ENCODE measurements around the gene MAGI2. TPM values are rescaled to one million over a fixed set of nuclear protein-coding genes. Genes with fewer than 3 reads are reported as not detected.

MAGI2 gene
- total RNA-seq, 1 donor from 2014 or later: 2.5 TPM

DNA sequence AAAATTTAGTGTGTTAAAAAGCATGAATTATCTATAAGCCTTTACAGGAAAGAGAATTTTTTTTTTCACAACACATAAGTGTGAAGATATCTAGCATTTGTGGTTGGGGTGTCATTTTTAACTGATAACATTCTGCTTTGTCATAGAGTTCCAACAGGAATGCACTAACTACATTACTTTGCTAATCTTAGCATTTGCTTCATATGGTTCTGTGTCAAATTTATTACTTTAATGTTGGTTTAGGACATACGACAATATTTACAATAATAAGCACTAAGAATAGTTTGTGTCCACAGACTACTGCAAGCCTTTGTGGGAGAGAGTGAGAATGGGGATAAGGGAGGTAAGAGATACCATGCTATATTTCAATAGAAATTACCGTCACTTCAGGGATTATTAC lies 40.6 kb upstream of the MAGI2 start:
- no peaks in the 10 kb centered on the region for H3K27me3 ChIP-seq (ENCODE audit: control insufficient read depth, insufficient read depth, low read length)
- TF ChIP-seq, protein P1, sequence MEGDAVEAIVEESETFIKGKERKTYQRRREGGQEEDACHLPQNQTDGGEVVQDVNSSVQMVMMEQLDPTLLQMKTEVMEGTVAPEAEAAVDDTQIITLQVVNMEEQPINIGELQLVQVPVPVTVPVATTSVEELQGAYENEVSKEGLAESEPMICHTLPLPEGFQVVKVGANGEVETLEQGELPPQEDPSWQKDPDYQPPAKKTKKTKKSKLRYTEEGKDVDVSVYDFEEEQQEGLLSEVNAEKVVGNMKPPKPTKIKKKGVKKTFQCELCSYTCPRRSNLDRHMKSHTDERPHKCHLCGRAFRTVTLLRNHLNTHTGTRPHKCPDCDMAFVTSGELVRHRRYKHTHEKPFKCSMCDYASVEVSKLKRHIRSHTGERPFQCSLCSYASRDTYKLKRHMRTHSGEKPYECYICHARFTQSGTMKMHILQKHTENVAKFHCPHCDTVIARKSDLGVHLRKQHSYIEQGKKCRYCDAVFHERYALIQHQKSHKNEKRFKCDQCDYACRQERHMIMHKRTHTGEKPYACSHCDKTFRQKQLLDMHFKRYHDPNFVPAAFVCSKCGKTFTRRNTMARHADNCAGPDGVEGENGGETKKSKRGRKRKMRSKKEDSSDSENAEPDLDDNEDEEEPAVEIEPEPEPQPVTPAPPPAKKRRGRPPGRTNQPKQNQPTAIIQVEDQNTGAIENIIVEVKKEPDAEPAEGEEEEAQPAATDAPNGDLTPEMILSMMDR (IDR thresholded peaks at IDR 0.05; ENCODE audit: insufficient read depth, low read length, poor library complexity, severe bottlenecking): no peak
- H3K36me3 ChIP-seq (ENCODE audit: control insufficient read depth, insufficient read depth, low read length): no peaks in the 10 kb centered on the region
- no peak for DNase-seq (ENCODE audit: low read depth)
- H3K4me3 ChIP-seq (ENCODE audit: low read depth, low read length): no peak overlapping the region

DNA sequence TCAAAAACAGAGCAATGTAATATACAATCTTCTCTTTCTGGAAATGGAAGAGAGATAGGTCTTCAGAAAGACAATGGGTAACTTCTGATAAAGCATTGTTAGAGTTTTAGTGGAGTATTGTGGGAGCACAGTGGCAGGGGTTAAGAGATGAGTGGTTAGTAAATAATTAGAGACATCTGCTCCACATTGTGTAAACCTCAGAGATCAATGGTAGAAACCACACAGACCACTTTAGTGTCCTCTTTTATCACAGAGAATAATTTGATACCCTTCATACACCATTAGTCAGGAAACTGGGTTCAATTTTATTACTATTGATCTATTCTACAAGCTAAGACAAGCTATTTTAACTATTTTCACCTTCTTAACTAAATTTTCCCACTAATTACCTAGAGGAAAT lies 35.9 kb upstream of the MAGI2 start:
- Histone ChIP-seq H3K27me3 (ENCODE audit: control insufficient read depth, insufficient read depth, low read length) (no peaks in the 10 kb centered on the region), H3K4me3 (ENCODE audit: low read depth, low read length) (no peak overlapping the region), H3K36me3 (ENCODE audit: control insufficient read depth, insufficient read depth, low read length) (no peaks in the 10 kb centered on the region)
- no peak for DNase-seq (ENCODE audit: low read depth)
- TF ChIP-seq, protein P1 (IDR thresholded peaks at IDR 0.05; ENCODE audit: insufficient read depth, low read length, poor library complexity, severe bottlenecking): no peak

DNA sequence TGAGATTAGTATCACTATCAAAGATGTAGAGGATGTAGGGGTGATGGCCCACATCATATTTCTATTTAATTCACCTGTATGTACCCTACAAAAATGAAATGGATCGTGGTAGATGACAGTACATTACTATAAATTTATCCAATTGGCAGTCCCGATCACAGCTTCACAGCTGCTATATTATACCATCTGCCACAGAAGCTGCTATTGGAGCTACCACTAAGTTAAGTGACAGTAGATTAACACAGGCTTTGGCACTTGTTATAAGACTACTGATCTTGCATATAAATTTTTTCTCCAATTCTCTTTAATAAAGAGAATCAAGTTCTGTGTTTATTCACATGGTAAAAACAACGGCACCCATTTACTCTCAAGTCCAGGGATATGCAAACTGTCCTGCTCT lies 24.9 kb upstream of the MAGI2 start:
- no peak for DNase-seq (ENCODE audit: low read depth)
- Histone ChIP-seq H3K36me3 (ENCODE audit: control insufficient read depth, insufficient read depth, low read length) (no peaks in the 10 kb centered on the region), H3K27me3 (ENCODE audit: control insufficient read depth, insufficient read depth, low read length) (no peaks in the 10 kb centered on the region), H3K4me3 (ENCODE audit: low read depth, low read length) (no peak overlapping the region)
- TF ChIP-seq, protein P1 (IDR thresholded peaks at IDR 0.05; ENCODE audit: insufficient read depth, low read length, poor library complexity, severe bottlenecking): no peak

DNA sequence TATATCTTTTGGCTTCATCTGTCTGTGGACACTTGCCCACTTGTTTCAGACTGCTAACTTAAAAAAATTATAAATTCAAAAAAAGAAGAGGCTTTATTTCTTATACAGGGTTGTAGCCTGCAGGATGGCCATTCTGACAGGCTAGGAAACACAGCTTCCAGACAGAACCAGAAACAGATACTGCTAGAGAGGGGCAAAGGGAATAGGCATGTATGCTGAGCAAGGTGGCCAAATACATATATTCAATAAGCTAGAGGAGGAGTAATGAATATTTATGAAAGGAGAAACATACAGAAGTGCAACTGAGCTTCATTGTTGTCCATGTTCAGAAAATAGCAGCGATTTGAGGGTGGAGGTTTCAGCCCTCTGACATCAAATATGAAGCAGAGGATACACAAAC lies 22.0 kb upstream of the MAGI2 start:
- Histone ChIP-seq H3K27me3 (ENCODE audit: control insufficient read depth, insufficient read depth, low read length) (no peaks in the 10 kb centered on the region), H3K36me3 (ENCODE audit: control insufficient read depth, insufficient read depth, low read length) (no peaks in the 10 kb centered on the region), H3K4me3 (ENCODE audit: low read depth, low read length) (no peak overlapping the region)
- TF ChIP-seq, protein P1 (IDR thresholded peaks at IDR 0.05; ENCODE audit: insufficient read depth, low read length, poor library complexity, severe bottlenecking): no peak
- DNase-seq (ENCODE audit: low read depth): no peak

DNA sequence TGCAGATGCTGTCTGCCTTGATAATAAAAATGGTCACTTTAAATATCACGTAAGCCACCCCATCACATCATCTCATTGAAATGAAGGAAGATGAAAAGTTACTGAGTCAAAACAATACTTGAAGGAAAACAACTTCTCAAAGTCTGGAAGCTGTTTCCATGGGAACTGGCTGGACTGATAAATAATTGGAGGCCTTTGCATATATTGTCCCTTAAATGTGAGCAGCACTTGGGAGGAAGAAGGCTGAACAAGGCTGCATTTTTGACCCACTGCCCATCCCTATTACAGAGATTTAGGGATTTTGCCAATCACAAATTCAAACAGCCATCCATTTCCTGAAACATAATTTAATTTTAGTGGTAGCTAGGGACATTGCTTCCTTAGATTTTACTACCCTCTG lies 18.2 kb upstream of the MAGI2 start:
- no peak for DNase-seq (ENCODE audit: low read depth)
- H3K36me3 ChIP-seq (ENCODE audit: control insufficient read depth, insufficient read depth, low read length): no peaks in the 10 kb centered on the region
- H3K4me3 ChIP-seq (ENCODE audit: low read depth, low read length): no peak overlapping the region
- TF ChIP-seq, protein P1 (IDR thresholded peaks at IDR 0.05; ENCODE audit: insufficient read depth, low read length, poor library complexity, severe bottlenecking): no peak
- H3K27me3 ChIP-seq (ENCODE audit: control insufficient read depth, insufficient read depth, low read length): no peaks in the 10 kb centered on the region

DNA sequence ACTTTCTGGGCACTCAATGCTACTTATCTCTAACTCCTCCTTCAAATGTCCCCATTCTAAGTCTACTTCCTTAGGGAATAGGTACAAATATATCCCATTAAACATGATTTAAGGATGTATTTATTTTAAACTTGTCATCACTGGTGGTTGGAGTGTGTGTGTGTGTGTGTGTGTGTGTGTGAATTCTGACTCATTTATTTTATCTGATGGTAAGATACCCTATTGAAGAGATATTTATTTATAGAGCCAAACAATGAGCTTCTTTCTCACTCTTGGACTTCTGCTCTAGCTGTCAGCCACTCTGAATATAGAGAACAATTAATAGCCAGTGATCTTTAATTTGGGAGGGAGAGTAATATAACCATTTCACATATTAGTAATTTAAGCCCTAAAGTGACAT lies 17.8 kb upstream of the MAGI2 start:
- DNase-seq (ENCODE audit: low read depth): no peak
- H3K36me3 ChIP-seq (ENCODE audit: control insufficient read depth, insufficient read depth, low read length): no peaks in the 10 kb centered on the region

More for the DNA sequence above, 17.8 kb upstream of the MAGI2 start:
- TF ChIP-seq, protein P1 (IDR thresholded peaks at IDR 0.05; ENCODE audit: insufficient read depth, low read length, poor library complexity, severe bottlenecking): no peak
- H3K27me3 ChIP-seq (ENCODE audit: control insufficient read depth, insufficient read depth, low read length): no peaks in the 10 kb centered on the region
- no peak overlapping the region for H3K4me3 ChIP-seq (ENCODE audit: low read depth, low read length)

Data from kidney epithelial cell (primary cell).